Gastroesophageal sphincter (tissue), 3 donors: ENCODE measurements around the gene FBRSL1.

Experiments used
- POLR2A ChIP-seq, 2 donors: fragments of 450-650 bp; IDR thresholded peaks; one replicate each; pipeline ENCODE4 v1.6.1; 2017; ENCODE audit warnings: antibody characterized with exemption in 2 of 2, mild to moderate bottlenecking in 2 of 2, moderate library complexity in 1 of 2
- POLR2AphosphoS5 ChIP-seq: sonication (generic); formaldehyde crosslinking; IDR thresholded peaks from one replicate; pipeline ENCODE4 v1.6.1; 2017; ENCODE audit warnings: antibody characterized with exemption
- TF ChIP-seq, protein P1 (sequence below), 4 experiments: fragments of 200-600 bp in 2 of 4; fragments of 450-650 bp in 2 of 4; sonication (generic) in 1 of 4; IDR thresholded peaks; one replicate each; pipeline ENCODE4 v1.5.1; 2017 to 2019; ENCODE audit warnings: antibody characterized with exemption in 4 of 4, mild to moderate bottlenecking in 2 of 4, moderate library complexity in 2 of 4

DNA sequence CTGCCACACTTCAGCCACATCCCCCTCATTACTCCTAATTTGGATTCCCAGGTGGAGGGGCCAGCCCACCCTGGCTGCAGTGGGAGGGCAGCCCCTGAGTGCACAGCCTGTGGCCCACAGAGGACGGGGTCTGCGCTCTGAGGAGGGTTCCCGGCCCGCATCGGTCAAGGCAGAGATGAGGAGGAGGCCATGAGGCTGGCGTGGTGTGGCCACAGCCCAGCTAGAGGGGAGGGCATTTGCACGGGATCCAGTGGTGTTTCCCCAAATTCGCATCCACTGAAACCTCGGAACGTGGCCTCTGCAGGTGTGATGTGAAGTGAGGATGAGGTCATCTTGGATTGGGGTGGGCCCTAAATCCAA is 38.1 kb upstream of the FBRSL1 start:
- TF ChIP-seq, protein P1, sequence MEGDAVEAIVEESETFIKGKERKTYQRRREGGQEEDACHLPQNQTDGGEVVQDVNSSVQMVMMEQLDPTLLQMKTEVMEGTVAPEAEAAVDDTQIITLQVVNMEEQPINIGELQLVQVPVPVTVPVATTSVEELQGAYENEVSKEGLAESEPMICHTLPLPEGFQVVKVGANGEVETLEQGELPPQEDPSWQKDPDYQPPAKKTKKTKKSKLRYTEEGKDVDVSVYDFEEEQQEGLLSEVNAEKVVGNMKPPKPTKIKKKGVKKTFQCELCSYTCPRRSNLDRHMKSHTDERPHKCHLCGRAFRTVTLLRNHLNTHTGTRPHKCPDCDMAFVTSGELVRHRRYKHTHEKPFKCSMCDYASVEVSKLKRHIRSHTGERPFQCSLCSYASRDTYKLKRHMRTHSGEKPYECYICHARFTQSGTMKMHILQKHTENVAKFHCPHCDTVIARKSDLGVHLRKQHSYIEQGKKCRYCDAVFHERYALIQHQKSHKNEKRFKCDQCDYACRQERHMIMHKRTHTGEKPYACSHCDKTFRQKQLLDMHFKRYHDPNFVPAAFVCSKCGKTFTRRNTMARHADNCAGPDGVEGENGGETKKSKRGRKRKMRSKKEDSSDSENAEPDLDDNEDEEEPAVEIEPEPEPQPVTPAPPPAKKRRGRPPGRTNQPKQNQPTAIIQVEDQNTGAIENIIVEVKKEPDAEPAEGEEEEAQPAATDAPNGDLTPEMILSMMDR (IDR thresholded peaks at IDR 0.05), result no peak
- TF ChIP-seq POLR2A (IDR thresholded peaks at IDR 0.05) (no peak), POLR2AphosphoS5 (no peak)
